GM13976 (cell line): ENCODE data around the gene COL17A1.

Experiments
- DNase-seq: peaks from one replicate; pipeline ENCODE4 v3.0.0; 2012; ENCODE audit warnings: low spot score
- CTCF ChIP-seq: IDR thresholded peaks from 2 replicates; pipeline ENCODE4 v1.5.1; 2012; ENCODE audit warnings: borderline replicate concordance, mild to moderate bottlenecking; ENCODE audit not compliant: insufficient read depth; ENCODE audit errors: extremely low read depth, missing control alignments, control extremely low read depth
- in situ Hi-C: fragments of 300-500 bp; cut with MboI; formaldehyde crosslinking; loops from one replicate; pipeline ENCODE4 v1.12.0; 2022; ENCODE audit warnings: low sequenced_read_pairs, mixed read lengths, inconsistent platforms; ENCODE audit not compliant: unreplicated experiment

The COL17A1 gene

GRCh38 chr10:104109908-104110662, 24.4 kb upstream of the COL17A1 start:
- DNase-seq = no peak
- in situ Hi-C loops = no loop called here
- no peak for TF ChIP-seq CTCF

GRCh38 chr10:104104926-104105325, 19.2 kb upstream of the COL17A1 start:
- in situ Hi-C loops = no loop called here
- no peak for DNase-seq
- no peak for TF ChIP-seq CTCF

- TF ChIP-seq CTCF = no peak
- in situ Hi-C loops = no loop called here
These were observed 18.7 kb upstream of the COL17A1 start for GRCh38 chr10:104104418-104104817.

GRCh38 chr10:104103956-104104355, 18.3 kb upstream of the COL17A1 start:
- in situ Hi-C loops = no loop called here
- no peak for TF ChIP-seq CTCF
- no peak for DNase-seq

More at GRCh38 chr10:104104418-104104817, 18.7 kb upstream of the COL17A1 start:
- no peak for DNase-seq

GRCh38 chr10:104101902-104102301, 16.2 kb upstream of the COL17A1 start:
- TF ChIP-seq CTCF = no peak
- in situ Hi-C loops = no loop called here
- no peak for DNase-seq

- no peak for TF ChIP-seq CTCF
- no peak for DNase-seq
- in situ Hi-C loops = no loop called here
These were observed 15.1 kb upstream of the COL17A1 start for GRCh38 chr10:104100795-104101194.
